ENCODE data around the gene RANBP10. TPM values are rescaled to one million over a fixed set of nuclear protein-coding genes. Genes with fewer than 3 reads are reported as not detected.

RANBP10 gene
- total and polyA plus RNA-seq, 2 of the 8 experiments (the other 6 are each of a cell fraction or from before 2014, with no cell fraction given), result 14.2 to 16.8 TPM

DNA sequence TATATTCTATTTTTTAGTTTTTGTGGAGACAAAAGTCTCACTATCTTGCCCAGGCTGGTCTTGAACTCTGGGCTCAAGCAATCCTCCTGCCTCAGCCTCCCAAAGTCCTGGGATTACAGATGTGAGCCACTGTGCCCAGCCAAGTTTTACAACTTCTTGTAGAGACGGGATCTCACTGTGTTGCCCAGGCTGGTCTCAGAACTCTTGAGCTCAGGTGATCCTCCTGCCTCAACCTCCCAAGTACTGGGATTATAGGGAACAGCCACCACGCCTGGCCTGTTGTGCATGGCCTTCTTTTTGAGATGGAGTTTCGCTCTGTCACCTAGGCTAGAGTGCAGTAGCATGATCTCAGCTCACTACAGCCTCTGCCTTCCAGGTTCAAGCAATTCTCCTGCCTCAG, 47.3 kb upstream of the RANBP10 start:
- CTCF ChIA-PET (ENCODE audit: partially characterized antibody), result interaction anchor here (1.0 to 2.7 kb wide), 4 partner anchors 10 to 14 kb away, joined by 3 to 17 read pairs (median 5); no protein-coding TSS in a partner anchor
- no peak for FAIRE-seq
- Histone ChIP-seq H3K9ac (replicated peaks in 1 of 4; ENCODE audit: extremely low read depth in 1 of 4, low read depth in 3 of 4, low read length in 3 of 4) (no peak overlapping the region), H2BK5ac (ENCODE audit: low read depth, low read length) (no peak overlapping the region; the same call in 1 of the 2 replicates), H3K79me1 (ENCODE audit: low read depth, low read length) (peaks cover 23% of the 10 kb centered on the region), H3K27me3 (replicated peaks in 1 of 4; ENCODE audit: control insufficient read depth in 3 of 4, extremely low read depth in 1 of 4, insufficient read depth in 3 of 4, low read length in 3 of 4) (no peaks in the 10 kb centered on the region), H3K14ac (ENCODE audit: insufficient read length) (no peak overlapping the region), H2BK15ac (ENCODE audit: low read length) (no peak overlapping the region), H4K91ac (replicated peaks; ENCODE audit: insufficient read length, low read length) (no peak overlapping the region), H4K5ac (ENCODE audit: insufficient read length, low read depth, low read length) (no peak overlapping the region), H4K8ac (ENCODE audit: extremely low read depth, insufficient read depth, low read length) (no peak overlapping the region), H2AK5ac (ENCODE audit: low read depth, low read length) (no peak overlapping the region), H3K36me3 (ENCODE audit: control insufficient read depth in 2 of 4, insufficient read depth in 4 of 4, low read length in 3 of 4) (peaks cover 0 to 4% (median 0%) of the 10 kb centered on the region in 4 experiments; a peak in 2 of 8 replicates), H3K4me3 (ENCODE audit: extremely low read depth in 1 of 4, insufficient read depth in 2 of 4, low read depth in 3 of 4, low read length in 4 of 4) (no peak overlapping the region), H3K4me1 (replicated peaks in 1 of 4; ENCODE audit: control insufficient read depth in 3 of 4, insufficient read depth in 4 of 4, low read length in 3 of 4) (peaks cover 8 to 15% (median 13%) of the 10 kb centered on the region in 4 experiments), H3K27ac (ENCODE audit: low read depth, low read length) (no peak overlapping the region), H3K23ac (ENCODE audit: insufficient read length) (no peak overlapping the region), H2BK120ac (replicated peaks; ENCODE audit: low read depth, low read length) (no peak overlapping the region), H3K18ac (ENCODE audit: extremely low read depth, low read length) (no peak overlapping the region), H3K23me2 (ENCODE audit: low read depth, low read length) (no peaks in the 10 kb centered on the region), H3K4me2 (ENCODE audit: insufficient read depth in 1 of 2, low read depth in 2 of 2, low read length in 2 of 2) (no peak overlapping the region), H2AFZ (ENCODE audit: low read length) (no peak overlapping the region), H3K56ac (replicated peaks; ENCODE audit: insufficient read length, low read depth, low read length) (no peak overlapping the region), H4K20me1 (replicated peaks in 1 of 2; ENCODE audit: control insufficient read depth in 1 of 2, insufficient read depth in 2 of 2, low read length in 2 of 2) (peaks cover 26 to 42% of the 10 kb centered on the region in 2 experiments), H3K79me2 (ENCODE audit: control insufficient read depth in 1 of 2, insufficient read depth in 2 of 2, low read length in 2 of 2) (peaks cover 41 to 92% of the 10 kb centered on the region in 2 experiments), H3K9me3 (ENCODE audit: insufficient read depth in 2 of 2, low read depth in 1 of 2, low read length in 1 of 2) (no peaks in the 10 kb centered on the region), H2BK20ac (ENCODE audit: low read length) (no peak overlapping the region), H3K4ac (replicated peaks; ENCODE audit: insufficient read length, low read depth, low read length) (no peak overlapping the region), H2BK12ac (ENCODE audit: low read depth, low read length) (no peak overlapping the region)
- DNase-seq (ENCODE audit: low read depth in 1 of 2, low spot score in 2 of 2), result no peak
- POLR2A ChIA-PET (ENCODE audit: partially characterized antibody), result interaction anchor here (1.1 to 11.7 kb wide), 3 partner anchors 9 to 91 kb away, joined by 3 to 100 read pairs (median 4); no protein-coding TSS in a partner anchor
- WGBS, 2 experiments (ENCODE audit: extremely low coverage in 1 of 2, insufficient coverage in 1 of 2, insufficient read length in 1 of 2, insufficient replicate concordance in 2 of 2, low coverage in 1 of 2, low lambda C conversion rate in 2 of 2, missing lambda C conversion rate in 1 of 2), result 100% methylated on average over 3 of the region's 3 CpGs; no CpG with 5 or more reads in 1 of the 2 experiments
- TF ChIP-seq SIN3A (conservative IDR thresholded peaks at IDR 0.05 in 1 of 2, IDR thresholded peaks at IDR 0.05 in 1 of 2; ENCODE audit: low read depth in 1 of 2, low read length in 2 of 2) (no peak), SIRT6 (IDR thresholded peaks at IDR 0.05; ENCODE audit: low read length) (no peak), SUZ12 (IDR thresholded peaks at IDR 0.05; ENCODE audit: low read length) (no peak), POLR2AphosphoS5 (IDR thresholded peaks at IDR 0.05; ENCODE audit: low read depth, low read length) (no peak), SP2 (IDR thresholded peaks at IDR 0.05; ENCODE audit: low read length) (no peak), POLR2A (IDR thresholded peaks at IDR 0.05; ENCODE audit: control extremely low read depth in 1 of 2, low read depth in 2 of 2, low read length in 2 of 2) (no peak), RFX5 (IDR thresholded peaks at IDR 0.05; ENCODE audit: borderline replicate concordance, low read depth, low read length) (no peak), CTBP2 (IDR thresholded peaks at IDR 0.05; ENCODE audit: borderline replicate concordance, insufficient read depth, insufficient read length, low read length) (no peak), KDM5A (IDR thresholded peaks at IDR 0.05; ENCODE audit: low read length) (no peak), JUND (IDR thresholded peaks at IDR 0.05; ENCODE audit: low read length) (no peak)
- TF ChIP-seq, protein P1, sequence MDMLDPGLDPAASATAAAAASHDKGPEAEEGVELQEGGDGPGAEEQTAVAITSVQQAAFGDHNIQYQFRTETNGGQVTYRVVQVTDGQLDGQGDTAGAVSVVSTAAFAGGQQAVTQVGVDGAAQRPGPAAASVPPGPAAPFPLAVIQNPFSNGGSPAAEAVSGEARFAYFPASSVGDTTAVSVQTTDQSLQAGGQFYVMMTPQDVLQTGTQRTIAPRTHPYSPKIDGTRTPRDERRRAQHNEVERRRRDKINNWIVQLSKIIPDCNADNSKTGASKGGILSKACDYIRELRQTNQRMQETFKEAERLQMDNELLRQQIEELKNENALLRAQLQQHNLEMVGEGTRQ (IDR thresholded peaks at IDR 0.05; ENCODE audit: low read length), result no peak
- TF ChIP-seq, protein P2, sequence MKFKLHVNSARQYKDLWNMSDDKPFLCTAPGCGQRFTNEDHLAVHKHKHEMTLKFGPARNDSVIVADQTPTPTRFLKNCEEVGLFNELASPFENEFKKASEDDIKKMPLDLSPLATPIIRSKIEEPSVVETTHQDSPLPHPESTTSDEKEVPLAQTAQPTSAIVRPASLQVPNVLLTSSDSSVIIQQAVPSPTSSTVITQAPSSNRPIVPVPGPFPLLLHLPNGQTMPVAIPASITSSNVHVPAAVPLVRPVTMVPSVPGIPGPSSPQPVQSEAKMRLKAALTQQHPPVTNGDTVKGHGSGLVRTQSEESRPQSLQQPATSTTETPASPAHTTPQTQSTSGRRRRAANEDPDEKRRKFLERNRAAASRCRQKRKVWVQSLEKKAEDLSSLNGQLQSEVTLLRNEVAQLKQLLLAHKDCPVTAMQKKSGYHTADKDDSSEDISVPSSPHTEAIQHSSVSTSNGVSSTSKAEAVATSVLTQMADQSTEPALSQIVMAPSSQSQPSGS (IDR thresholded peaks at IDR 0.05; ENCODE audit: low read length), result no peak
